NCI-H446 treated with DMSO at 0.1 percent for 48 hours (cell line): ENCODE results near the gene MYO1D.

Source experiments
- DNase-seq: peaks from one replicate; lab custom pipeline; 2025; lab: John Stamatoyannopoulos, UW

MYO1D gene

DNA sequence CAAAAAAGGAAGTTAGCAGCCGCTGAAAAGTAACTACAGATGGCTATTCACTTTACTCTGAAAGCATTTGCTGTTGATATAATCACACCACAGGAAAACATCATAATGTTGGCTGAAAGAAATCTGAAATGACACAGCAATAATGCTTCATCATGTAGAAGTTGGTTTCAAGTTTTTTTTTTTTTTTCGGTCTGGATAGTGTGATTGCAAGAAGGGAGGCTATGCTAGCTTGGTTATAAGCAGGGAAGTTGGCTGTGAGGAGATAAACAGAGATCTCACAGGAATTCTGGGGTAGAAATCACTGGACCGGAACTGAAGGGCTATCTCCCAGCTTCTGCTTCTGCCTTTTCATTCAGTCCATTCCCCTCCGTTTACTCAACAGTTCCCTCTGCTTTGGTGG is 57.9 kb downstream of the MYO1D start:
- DNase-seq: peak; percentile 13

DNA sequence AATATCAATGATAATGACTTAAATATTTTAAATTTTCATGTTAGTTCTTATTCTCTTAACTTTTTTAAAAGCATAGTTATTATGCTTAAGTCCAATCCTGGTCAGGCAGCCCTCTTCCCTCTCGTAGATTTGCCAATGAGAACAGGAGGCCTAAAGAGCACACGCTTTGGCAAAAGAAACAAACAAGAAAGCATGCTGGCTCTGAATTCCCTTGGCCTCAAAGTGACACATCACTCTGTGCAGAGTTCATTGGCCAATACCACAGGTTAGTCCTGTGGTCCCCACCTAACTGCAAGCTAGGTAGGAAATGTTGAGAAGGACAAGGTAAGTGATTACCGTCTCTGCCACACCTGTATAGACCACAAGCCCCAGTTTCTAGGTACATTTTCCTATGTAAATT is 61.5 kb downstream of the MYO1D start:
- DNase-seq: no peak

DNA sequence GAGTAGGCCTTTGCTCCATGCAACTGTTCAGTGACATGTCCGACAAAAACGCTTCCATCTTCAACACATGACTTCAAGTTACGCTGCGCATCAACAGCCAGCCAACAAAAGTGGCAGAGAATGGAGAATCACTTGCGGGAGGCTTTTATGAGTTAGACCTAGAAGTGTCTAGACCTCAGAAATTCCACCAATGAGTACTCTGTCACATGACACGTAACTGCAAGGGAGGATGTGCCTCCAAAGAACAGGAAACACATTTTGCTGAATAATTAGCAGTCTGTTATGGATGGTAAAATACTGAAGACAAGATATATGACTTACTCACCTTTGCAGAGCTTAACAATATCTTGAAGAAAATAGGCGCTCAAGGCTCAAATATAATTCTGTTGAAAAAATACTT is 62.1 kb downstream of the MYO1D start:
- no peak for DNase-seq

DNA sequence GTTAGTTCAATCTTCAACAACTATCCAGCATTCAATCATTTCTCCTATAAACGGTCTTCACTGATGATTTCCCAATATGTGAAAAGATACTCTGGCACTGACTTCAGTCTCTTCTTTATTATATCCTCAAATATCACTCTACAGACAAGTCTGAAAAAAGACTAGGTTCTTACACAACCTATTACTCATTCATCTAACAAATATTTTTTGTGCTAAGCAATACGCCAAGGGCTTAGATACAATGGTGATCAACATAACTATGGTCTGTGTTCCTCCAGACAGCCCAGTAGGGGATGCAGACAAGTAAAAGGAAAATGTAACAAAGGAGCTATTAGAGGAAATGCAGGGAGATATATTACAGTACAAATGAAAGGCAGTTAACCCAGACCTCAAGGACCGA is 63.9 kb downstream of the MYO1D start:
- no peak for DNase-seq

DNA sequence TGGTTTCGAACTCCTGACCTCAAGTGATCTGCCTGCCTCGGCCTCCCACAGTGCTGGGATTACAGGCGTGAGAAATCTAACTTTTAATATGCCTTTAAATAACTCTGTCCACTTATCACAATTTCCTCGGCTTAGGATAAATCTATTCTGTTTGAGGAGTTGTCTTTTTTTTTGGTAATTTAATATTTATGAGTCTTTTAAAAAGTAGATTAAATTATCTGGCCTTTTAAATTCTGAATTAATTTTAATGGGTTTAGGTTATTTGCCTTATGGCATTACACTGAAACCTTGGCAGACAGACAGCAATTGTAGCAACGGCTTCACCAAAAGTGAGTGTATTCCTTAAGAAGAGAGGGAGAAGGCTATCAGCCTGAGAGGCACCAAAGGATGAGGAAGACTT is 66.2 kb downstream of the MYO1D start:
- DNase-seq: no peak

DNA sequence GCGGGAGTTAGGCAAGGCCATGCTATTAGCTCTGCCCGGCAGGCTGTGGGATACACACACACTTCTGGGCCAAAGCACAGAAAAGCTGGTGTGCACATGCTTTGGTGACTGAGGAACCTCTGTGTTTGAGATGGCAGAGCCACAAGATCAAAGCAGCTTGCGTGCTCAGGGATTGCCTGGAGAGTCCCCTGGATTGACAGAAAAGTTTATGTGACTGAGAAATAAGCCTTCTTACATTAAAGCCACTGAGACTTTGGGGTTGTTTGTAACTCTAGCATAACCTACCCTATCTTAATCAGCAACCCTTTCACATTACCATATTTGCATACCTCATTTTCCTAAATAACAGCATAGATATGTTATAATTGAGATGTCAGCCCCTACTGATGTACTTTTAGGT is 69.3 kb downstream of the MYO1D start:
- DNase-seq: no peak

DNA sequence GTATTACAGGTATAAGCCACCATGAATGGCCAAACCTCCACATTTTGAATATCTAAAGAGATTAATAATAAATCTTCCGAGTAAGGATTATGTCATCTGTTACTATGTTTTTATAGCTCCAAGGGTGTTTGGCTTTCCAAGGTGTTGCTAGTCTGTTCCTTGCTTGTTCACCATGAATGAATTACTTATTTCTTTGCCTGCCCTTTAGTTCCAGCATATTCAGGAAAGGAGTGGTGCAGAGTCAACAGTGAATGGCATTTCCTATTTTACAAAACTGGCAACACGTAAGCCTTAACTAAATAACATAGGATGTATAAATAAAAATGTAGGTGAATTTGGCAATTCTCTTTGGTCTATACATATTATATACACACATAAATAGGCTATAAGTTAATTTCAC is 70.3 kb downstream of the MYO1D start:
- DNase-seq: no peak

- DNase-seq: no peak
These were observed 71.6 kb downstream of the MYO1D start for GRCh38 chr17:32805029-32805976.

GRCh38 chr17:32803544-32803943 is 73.4 kb downstream of the MYO1D start:
- no peak for DNase-seq

DNA sequence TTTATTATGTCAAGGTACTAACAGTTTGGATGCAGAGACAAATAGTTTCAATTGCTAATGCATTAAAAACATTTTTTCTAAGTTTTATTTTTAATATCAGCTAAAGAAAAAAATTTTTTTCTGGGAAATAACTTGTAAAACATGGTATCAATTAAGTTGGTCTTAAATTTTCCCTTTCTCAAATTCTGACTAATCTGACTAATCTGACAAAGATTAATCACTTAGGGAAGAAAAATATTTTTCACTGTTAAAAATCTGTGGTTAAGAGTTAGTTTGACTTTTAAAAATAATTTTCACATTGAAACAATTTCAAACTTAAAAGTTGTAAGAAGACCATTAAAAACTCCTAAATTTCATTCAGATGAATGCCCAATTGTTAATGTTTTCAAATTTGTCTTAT is 74.6 kb downstream of the MYO1D start:
- DNase-seq: no peak

GRCh38 chr17:32801641-32802040 is 75.3 kb downstream of the MYO1D start:
- DNase-seq: no peak

DNA sequence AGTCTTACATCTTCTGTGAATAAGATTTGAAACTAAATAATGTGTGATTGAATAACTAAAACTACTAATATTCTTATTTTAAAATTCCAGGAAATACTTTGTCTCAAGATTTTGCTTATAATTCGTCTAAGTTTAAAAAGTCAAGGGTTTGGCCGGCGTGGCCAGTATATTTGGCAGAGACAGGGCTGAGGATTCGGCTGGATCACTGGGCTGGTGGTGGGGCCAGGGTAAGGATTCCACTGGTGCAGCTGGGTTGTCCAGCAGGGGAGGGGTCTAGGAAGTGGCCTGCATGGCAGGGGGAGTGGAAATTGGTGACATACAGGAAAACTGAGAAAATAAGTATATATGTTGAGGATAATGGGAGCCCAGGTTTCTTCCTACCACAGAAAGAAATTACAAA is 75.7 kb downstream of the MYO1D start:
- no peak for DNase-seq

DNA sequence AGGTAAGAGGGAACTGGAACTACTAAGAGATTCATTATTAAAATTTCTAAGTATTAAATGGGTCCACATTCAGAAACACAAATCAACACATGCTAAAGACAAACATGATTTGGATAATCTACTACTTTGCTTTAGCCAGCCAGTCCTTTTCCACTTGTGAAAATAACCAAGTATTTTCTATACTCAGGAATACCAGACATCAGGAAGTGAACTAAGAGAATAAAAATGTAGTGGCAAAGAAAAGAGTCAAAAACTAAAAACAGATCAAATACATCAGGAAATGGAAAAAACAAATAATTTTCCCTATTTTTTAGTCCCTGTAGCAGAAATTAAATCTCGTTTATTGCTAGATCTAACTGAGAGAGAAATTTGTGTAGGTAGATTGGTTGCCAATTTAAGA is 78.0 kb downstream of the MYO1D start:
- no peak for DNase-seq

- no peak for DNase-seq
These were observed 81.5 kb downstream of the MYO1D start for GRCh38 chr17:32795339-32795979.

DNA sequence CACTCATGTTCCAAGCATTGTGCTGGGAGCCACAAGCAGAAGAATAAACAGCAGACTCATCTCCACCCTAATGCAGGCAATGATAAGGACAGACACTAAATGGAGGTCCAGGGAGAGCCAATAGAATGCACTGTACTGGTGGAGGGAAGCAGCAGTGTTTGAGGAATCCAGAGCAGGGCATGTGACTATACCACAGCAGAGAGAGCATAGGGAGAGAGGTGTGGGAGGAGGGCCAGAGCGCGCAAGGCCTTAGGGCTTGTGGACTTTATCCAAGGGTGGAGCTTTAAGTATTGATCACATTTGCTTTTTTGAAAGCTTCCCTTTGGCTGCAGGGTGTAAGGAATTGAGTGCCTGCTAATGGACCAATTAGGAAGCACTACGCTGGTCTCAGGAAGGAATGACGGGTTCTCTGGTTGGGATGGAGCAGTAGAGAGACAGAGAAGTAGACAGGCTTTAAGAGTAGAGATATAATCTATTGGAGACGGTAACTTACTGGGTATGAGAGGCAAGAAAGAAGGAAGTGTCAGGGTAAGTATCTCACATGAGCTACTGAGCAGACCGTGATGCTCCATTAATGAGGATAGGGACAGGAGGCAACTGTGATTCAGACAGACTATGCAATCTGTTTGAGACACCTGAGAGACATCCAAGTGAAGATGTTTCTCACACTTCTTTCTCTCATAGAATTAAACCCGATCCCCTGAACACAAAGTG is 82.2 kb downstream of the MYO1D start:
- DNase-seq: no peak

GRCh38 chr17:32793841-32794240 is 83.1 kb downstream of the MYO1D start:
- DNase-seq: no peak

- DNase-seq: no peak
These were observed 84.7 kb downstream of the MYO1D start for GRCh38 chr17:32792207-32792606.

DNA sequence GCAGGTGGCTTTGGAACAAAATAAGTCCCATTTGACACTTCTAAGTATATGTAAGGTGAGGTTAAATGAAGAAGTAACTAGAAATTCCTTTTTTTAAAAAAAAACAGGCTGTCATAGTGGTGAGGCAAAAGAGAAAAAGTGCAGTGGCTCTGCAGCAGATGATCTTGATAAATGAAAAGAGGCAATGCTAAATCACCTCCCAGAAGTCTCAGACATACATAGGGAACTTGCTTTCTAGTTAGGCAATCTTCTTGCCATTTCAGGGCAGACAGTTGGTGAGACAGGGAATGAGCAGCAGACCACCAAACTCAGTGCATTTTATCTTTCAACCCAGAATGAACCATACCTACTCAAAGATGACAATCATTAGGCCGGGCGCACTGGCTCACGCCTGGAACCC is 90.8 kb downstream of the MYO1D start:
- DNase-seq: no peak

GRCh38 chr17:32784113-32784512 is 92.8 kb downstream of the MYO1D start:
- DNase-seq: no peak

DNA sequence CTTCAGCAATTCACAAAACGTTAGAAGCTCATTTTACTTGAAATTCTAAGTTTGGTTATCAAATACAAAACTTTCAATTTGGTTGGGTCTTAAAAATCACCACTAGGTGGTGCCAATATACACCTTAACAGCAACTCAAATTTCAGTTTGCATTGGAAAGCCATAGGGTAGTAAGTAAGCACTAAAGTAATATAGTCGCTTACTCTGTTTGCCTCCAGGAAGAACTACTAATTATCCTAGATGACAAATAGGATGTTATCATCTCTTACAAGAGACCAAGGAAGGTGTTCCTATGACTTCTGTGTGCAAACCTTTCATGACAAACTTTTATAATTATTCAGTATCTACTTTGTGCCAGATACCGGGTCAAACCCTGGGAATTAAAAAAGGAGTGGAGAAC is 93.3 kb downstream of the MYO1D start:
- peak; percentile 64 for DNase-seq

DNA sequence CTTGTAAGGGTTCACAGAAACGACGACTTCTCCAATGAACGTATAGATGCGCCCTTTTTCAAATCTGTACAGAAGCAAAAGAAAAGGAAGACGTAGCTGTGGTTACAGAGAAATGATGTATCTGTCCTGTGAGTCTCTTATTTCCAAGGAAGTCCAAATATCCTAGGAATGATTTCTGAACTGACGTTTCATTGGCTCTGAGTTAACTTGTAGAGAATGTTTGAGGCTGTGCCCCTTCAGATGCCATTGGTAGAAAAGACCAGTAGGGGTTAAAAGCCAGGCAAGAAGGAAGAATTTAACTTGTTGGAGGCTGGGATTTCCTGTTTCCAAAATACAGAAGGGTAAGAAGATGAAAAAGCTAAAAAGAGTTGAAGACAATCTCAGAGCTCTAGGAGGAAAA is 96.2 kb downstream of the MYO1D start:
- DNase-seq: no peak

DNA sequence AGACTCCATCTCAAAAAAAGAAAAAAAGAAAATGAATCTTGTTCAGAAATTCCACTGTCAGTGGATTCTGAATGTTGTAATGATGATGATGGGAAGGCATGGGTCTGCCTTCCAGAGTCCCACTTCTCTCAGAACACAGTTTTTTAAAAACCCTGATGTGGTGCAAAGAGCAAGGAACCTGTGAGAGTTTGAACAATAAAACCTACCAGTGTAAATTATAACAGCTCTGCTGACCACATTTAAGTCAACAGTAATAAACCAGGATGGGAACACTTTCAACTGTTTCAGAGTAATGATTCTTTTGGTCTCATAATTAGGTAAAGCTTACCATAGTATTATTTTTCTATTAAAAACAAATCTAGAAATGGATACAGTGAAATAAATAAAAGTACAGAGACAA is 99.0 kb downstream of the MYO1D start:
- DNase-seq: no peak

GRCh38 chr17:32777436-32777835 is 99.5 kb downstream of the MYO1D start:
- no peak for DNase-seq
